NCI-H1436 (cell line): ENCODE measurements around the gene GMEB1.
"Not testable (repeated sequence)": the region's sequence is repeated elsewhere in the genome, so short reads cannot be mapped to it uniquely, and the experiment has no call there.

Source experiments
- DNase-seq: peaks from one replicate; lab custom pipeline; 2025; lab: John Stamatoyannopoulos, UW

GMEB1 gene

DNA sequence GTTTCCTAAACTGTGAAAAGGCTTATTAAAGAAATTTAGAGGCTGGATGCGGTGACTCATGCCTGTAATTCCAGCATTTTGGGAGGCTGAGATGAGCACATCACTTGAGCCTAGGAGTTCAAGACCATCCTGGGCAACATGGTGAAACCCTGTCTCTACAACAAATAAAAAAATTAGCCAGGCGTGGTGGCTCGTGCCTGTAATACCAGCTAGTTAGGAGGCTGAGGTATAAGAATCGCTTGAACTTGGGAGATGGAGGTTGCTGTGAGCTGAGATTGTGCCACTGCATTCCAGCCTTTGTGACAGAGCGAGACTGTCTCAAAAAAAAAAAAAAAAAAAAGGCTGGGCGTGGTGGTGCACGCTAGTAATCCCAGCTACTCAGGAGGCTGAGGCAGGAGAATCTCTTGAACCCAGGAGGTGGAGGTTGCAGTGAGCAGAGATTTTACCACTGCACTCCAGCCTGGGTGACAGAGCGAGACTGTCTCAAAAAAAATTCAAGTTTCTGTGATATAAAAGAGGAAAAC lies 82.2 kb downstream of the GMEB1 start:
- not testable (repeated sequence) for DNase-seq

DNA sequence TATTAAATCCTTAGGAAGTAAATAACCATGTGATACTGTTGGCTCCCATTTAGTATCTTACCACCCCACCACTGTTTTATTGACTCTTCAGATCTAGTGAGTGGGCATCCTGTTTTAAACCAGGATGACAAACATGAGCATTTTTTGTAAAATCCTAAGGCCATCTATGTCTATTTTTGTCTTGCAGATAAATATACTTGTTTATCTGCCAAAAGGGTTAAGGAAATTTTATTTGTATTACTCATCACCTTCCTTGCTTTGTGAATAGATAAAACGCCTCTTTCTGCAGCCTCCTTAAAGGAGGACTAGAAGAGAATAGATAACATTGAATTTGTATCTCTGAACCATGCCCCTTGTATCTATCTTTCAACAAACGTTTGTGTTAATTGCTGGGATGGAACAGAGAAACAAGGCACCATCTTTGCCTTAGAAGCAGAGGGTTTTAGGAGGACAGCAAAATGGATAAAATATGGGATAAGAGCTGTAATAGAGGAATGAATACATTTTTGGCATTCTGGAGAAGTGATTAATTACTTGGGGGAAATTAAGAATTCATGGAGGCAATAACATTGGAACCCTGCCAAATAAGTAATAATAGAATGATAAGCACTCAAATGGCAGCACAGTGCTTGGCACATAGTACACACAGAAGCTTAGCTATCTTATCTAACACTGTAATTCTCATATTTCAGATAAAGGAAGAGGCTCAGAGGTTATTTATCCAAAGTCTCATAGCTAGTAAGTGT lies 82.9 kb downstream of the GMEB1 start:
- no peak for DNase-seq

DNA sequence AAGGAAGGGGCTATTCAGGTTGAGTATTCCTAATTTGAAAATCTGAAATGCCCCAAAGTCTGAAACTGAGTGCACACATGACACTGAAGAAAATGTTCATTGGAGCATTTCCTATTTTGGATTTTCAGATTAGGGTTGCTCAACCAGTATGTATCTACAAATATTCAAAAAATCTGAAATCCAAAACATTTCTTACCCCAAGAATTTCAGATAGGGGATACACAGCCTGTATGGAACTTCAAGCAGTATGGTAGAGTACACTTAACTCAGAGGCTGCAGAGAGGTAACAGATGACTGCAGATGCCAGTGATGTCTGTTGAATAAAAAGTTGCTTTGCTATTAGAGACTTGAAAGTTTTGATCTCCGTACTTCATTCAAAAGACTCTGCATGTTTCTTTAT lies 87.1 kb downstream of the GMEB1 start:
- no peak for DNase-seq

DNA sequence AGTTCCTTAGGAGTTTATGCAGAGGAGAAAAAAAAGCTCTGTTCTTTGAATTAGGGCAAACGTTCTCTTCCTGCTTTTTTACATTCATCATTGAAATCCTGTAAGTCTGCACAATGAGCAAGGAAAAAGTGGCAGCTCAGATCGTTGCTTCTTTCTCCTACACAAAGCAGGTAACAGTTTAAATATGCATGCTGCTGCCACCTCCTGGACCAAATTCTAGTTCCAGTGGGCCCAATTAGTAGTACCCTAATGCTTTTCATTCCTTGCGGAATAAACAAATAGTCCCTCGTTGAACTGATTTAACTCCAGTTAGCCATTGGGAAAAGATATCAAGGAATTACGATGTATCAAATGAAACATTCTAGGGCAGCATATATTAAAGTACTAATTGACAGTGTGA lies 88.3 kb downstream of the GMEB1 start:
- DNase-seq, result no peak

DNA sequence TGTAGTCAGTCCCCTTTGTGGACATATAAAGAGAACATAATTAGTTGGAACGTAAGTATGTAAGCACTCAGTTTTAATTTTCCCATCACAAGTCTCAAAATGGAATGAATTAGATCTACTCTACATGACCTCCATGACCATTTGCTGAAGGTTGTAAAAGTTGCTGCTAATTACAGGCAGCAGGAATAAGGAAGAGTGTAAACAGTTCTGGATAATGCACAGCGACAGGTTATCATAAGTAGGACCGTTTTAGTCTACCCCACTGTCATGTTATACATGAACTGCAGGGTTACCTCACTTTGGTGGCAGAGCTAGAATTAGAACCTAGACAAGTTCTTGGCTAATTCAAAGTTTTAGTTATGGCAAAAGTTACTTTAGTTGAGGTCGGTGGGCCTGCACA lies 89.8 kb downstream of the GMEB1 start:
- no peak for DNase-seq

DNA sequence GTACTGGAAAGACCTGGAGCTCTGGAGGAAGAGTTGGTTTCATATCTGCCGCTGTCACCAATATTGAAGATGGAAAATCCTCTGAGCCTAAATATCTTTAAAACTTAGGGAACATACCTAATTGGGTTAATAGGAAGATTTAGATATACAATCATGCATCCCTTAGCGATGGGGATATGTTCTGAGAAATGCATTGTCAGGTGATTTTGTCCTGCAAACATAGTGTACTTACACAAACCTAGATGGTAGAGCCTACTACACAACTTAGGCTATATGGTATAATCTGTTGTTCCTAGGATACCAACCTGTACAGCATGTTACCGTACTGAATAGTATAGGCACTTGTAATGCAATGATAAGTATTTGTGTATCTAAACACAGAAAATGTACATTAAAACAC lies 90.7 kb downstream of the GMEB1 start:
- DNase-seq, result no peak

DNA sequence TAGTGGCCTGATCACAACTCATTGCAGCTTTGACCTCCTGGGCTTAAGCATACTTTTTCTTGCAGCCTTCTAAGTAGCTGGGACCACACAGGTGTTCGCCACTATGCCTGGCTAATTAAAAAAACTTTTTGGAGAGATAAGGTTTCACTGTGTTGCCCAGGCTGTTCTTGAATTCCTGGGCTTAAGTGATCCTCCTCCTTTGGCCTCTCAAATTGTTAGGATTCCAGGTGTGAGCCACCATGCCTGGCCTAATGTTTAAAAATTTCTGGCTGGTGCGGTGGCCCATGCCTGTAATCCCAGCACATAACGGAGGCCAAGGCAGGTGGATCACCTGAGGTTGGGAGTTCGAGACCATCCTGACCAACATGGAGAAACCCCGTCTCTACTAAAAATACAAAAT lies 92.6 kb downstream of the GMEB1 start:
- DNase-seq, result no peak

DNA sequence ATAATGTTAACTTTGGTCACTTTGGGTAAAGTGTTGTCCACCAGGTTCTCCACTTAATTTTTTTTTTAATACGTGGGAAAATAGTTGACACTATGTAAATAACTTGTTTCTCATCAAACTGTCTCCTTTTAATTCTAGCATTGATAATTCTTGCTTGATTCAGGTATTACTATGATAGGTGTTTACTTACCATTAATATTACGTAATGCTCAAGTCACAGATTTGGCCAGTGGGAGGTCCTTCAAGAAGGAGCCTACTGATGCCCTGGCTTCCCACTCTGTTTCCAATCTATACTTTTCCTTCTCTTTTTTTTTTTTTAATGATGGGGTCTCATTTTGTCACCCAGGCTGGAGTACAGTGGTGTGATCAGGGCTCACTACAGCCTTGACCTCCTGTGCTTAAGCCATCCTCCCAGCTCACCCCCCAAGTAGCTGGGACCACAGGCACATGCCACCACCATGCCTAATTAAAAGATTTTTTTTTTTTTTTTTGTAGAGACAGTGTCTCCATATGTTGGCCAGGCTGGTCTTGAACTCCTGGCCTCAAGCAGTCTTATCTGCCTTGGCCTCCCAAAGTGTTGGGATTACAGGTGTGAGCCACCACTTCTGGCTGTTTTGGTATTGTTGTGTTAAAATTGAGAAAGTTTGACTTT lies 98.1 kb downstream of the GMEB1 start:
- no peak for DNase-seq
